Activated CD8-positive, alpha-beta memory T cell treated with anti-CD3 and anti-CD28 coated beads for 4 hours (primary cell): ENCODE data around the gene ZRANB3.

Experiments
- DNase-seq, 2 donors: peaks; one replicate each; pipeline ENCODE4 v3.0.0-alpha.2; 2020; ENCODE audit warnings: low read depth in 2 of 2

ZRANB3 gene

DNA sequence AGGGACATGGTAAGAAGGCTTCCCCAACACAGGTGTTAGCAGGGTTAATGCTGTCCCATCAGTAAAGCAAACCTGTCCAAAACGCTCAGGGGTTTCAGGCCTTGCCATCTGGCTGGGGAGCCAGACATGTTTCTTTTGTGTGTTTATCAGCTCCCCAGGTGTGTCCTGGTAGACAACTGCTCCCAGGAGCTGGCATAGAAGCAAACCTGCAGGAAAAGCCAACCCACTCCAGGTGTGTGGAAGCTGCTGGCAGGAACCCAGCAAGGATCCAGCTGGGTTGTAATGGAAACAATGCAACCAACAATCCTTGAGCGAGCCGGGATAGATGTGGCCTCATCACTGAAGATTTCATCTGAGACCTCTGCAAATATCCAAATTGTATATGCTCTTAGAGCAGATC lies 355.8 kb downstream of the ZRANB3 start:
- DNase-seq: no peak

DNA sequence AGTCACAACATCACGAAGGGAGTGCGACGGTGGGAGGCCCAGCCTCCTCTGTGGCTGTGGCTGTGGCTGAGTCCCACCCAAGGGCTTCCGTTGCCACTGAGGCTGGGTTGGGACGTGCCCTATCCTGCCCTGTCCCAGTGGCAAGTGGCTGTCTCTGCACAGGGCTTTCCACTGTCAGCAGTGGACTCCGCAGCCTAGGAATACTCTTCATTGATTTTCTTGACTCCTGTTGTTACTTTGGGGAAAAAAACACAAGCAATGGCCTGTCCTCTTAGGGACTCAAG lies 356.3 kb downstream of the ZRANB3 start:
- DNase-seq: no peak

DNA sequence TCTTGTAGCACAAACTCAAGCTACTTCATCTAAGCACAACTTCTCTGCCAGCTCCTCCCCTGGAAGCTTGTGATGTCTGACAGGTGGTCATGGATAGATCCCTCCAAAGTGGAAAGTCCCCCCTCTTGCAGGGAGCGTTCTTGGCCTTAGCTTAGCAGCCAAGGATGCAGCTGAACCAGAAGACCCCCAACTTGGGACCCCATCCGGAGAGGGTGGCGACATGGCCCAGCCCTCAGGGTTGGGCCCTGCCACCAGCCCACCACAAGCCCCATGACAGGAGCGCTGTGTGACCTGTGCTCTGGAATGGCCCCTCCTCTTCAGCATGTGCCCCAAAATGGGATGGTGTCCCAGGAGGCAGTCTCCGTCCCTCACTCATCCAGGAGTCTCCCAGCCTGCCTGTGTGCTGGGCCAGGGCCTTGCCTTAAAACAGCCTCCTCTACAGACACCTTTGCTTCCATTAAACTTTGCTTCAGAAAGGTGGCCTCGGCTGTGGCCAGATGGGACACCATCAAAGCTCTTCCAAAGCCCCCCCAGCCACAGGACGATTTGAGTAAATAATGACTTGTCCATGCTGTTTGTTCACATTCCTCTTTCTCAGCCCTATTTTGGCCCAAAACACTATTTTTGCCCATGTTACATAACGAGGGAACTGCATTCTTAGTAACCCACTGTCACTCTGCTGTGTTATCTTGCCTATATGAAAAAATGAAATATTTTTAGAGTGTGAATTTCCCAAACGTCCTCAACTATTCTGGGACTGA lies 356.8 kb downstream of the ZRANB3 start:
- no peak for DNase-seq

DNA sequence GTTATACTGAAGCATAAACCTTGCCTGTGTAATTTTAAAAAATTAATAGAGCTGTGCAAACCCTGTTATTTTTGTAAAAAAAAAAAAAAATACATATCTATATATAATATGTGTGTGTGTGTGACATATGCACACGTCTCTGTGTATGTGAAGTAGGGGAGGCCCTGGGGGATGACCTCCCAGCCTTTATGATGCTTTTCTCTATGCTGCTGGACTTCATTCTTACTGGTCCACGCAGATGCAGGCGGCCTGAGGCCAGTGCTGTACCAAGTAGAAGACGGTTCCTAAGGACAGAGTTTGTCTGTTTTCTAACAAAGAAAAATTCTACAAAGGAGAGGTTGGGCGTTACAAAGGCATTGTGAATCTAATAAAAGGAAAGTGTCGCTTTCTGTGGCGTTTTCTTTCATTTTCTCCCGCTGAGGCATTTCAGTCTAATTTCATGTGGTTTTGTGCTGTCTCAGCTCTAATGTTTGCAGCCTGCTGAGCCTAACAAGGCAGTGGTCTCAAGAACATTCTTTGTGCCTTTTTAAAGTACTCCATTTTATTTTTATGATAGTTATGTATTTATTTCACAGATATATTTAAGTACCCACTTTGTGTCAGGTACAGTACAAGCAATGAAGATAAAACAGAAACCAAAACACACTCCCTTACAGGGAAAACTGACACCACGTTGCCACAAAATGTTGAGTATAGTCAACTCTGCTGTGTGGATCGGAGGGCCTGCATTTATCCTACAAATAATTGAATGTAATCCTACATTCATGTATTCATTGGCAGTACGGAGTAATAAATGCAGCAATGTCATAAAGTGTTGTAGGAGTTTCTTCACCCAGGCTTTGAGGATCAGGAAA lies 360.9 kb downstream of the ZRANB3 start:
- no peak for DNase-seq

DNA sequence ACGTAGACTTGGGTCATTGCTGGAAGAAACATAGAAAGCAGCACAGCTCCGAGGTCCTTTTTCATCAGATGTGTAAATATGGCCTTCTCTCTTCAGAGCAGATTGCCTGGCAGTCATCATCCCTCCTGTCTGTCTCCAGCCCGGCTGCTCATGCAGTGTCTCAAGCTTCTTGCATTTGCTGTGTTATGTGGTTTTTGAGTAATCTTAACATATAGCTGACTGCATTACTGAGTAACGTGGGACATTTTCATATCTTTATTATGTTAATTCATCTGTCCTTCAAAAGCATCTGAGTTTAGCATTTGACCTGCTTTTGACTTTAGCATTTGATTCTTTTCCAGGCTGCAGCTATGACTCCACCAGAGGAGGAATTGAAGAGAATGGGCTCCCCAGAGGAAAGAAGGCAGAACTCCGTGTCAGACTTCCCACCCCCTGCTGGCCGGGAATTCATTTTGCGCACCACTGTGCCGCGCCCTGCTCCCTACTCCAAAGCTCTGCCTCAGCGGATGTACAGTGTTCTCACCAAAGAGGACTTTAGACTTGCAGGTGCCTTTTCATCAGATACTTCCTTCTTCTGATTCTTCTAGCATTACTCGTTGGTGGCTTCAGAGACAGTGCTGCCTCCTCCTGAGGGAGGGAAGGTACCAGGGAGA lies 362.7 kb downstream of the ZRANB3 start:
- DNase-seq: no peak

DNA sequence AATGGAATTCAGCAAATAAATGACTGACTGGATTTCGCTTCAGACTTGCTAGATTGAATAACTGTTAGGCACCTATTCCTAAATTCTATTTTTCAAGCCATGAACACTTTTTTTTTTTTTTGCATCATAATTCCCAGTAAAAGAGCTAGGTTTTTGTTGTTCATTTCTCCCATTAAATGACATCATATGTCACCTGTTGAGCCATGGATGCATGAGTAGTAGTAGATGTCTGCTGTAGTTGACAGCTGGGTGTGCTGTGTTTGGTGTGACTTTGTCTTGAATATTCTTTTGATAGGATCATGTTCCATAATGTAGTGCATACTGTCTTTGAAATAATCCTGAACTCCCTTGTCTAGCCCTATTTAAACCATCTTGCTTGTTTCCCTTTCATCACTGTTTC lies 363.7 kb downstream of the ZRANB3 start:
- no peak for DNase-seq

DNA sequence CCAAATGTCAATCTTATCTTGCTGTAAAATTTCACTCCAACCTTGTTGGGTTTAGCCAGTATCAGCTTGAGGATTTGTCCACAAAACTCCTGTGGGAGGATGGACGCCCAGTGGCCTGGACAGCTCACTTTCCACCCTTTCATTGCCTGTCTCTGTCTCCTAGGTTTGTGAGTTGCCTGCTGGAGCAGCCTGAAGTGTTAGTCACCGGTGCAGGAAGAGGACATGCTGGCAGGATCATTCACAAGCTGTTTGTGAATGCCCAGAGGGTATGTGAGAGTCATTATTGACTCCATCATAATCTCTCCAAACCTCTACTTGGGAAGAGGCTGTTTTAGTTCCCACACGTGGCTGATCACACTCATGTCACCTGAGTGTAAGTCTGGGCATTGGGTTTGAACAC lies 366.6 kb downstream of the ZRANB3 start:
- DNase-seq: no peak

DNA sequence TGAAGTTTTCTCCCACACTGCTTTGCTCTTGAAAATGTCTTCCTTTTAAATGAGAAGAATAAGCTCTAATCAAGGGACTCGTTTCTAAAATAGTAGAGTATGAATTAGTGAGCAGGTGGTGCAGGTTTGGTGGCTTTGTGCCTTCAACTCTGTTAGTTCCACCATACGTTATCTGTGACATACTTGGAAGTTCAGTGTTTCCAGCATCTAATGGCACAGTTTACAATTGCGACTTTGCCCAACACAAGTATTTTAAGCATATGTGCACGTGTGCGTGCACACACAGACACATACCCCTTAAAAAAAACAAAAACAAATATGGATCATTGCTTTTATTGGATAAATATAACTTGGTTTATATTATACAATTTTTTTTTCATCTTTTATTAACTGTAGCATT lies 367.1 kb downstream of the ZRANB3 start:
- DNase-seq: no peak

DNA sequence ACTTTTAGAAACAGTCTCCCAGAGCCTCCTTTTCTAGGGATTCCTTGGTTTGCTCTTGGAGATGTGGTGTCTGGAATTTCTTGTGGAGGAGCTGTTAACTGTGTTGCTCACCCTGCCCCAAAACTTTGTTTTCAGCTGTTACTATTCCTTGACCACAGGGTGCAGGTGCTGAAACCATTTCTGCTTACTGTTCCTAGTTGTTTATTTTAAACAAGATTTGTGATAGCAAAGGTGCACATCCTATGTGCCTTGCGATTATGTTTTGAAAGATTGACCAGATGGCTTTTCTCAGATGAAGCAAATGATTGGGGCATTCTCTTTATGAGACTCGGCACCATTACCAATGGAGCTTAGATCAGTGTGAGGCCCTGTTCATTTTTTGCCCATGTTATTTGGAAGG lies 367.7 kb downstream of the ZRANB3 start:
- no peak for DNase-seq

DNA sequence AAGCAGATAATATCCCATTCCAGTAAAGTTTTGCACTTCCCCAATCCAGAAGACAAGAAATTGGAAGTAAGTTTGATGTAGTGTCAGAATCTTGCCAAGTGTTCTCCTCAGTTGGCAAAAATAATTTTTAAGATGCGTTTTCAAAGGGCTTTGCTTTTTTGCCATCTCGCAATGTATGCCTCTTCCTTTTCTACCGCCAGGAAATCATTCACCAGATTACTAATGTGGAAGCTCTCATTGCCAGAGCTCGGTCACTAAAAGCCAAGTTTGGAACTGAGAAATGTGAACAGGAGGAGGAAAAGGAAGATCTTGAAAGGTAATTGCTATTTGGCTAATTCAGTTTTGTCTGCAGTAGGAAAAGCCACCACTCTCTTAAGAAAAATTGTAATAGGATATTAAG lies 368.2 kb downstream of the ZRANB3 start:
- DNase-seq: no peak

DNA sequence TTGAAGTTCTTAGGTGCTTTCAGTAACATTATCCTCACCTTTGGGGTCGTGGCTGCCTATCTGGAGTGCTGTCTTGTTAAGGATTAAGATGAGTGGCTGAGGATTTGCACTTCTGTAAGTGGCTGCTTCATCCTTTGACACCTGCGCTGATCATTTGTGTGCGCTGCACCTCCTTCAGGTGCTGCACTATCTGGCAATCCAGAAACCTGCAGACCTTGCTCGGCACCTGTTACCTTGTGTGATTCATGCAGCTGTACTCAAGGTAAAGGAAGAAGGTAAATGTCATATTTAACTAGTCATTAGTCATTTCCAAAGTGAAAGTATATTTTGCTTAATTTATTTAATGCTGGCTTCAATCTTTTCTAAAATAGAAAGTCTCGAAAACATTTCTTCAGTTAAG lies 368.6 kb downstream of the ZRANB3 start:
- DNase-seq: no peak

DNA sequence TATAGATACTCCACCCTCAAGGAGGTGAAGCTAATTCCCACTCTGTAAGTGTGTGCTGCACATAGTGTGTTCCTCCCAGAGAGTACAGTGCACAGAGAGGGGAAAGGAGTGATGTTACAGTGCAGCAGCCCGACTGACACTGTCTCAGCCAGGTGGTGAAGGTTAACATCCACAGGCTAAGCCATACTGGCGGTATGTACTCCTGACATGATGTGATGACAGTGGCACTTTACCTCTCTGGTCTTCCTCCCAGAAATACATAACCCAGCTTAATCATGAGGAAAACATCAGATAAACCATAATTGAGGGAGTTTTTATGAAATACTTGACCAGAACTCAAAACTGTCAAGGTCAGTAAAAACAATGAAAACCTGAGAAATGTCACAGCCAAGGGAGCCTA lies 371.8 kb downstream of the ZRANB3 start:
- no peak for DNase-seq

DNA sequence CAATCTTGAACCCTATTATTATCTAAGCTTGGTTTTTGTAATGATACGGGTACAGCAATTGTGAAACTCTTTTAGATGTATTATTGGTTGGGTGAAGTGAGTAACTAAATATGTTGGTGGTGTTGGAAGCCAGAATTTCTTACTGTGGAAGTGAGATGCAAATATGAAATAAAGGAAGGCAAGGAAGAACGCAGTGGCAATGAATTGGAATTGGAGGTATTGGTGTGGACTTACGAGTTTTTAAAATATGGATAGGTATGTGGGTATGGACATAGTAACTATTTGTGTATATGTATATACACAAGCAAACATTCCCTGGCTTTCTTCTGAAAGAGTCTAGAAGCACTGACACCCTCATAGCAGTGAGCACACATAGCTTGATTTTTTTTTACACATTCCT lies 373.2 kb downstream of the ZRANB3 start:
- DNase-seq: no peak

DNA sequence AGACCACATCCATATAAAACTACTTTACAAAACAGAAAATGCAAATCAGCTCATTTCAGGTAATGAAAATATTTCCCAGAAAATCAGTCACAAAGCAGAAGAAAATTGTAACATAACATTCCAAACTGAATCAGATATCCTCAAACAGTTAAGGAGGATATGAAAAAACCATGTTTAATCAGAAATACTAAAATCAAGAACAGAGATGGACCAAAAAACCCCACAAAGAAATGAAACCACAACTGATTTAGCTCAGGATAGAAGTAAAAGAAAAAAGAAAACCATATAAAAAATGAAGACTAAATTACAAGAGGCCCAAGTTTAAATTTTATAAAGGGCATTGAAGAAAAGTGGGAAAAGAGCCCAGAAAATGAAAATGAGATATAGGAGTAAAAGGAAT lies 376.1 kb downstream of the ZRANB3 start:
- DNase-seq: no peak

DNA sequence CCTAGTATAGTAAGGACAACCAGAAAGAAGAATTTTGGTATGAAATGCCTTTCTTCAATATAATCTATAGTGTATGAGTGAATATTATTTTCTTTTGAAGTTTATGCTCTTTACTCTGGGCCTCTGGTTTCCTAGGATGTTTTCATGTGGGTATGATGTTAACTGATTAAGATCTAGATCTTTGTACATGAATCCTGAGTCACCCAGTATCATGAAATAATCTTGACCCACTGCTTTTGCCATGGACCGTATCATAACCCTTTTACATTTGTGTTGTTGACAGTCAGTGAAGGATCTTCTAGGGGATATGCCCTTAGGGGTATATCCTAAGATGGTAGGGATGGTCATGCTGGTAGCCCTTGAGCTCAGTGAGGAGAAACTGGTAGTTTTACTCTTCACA lies 378.7 kb downstream of the ZRANB3 start:
- DNase-seq: no peak

DNA sequence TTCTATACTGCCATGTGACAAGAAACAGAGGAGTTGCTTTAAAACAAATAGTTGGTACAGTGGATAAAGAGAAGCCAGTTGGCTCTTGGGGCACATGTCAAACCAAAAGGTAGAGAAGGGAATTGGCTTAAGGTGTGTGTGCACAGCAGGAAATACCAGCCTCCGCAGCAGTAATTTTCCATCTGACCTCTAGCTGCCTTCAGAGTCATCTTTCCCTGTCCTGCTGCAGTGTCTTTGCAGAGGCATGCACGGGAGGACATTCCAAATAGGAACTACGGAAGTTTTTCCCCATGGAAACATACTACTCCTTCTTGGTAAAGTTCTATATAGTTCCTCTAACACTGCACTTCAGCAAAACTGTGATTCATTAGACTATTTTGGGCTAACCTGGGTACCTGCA lies 379.4 kb downstream of the ZRANB3 start:
- no peak for DNase-seq

DNA sequence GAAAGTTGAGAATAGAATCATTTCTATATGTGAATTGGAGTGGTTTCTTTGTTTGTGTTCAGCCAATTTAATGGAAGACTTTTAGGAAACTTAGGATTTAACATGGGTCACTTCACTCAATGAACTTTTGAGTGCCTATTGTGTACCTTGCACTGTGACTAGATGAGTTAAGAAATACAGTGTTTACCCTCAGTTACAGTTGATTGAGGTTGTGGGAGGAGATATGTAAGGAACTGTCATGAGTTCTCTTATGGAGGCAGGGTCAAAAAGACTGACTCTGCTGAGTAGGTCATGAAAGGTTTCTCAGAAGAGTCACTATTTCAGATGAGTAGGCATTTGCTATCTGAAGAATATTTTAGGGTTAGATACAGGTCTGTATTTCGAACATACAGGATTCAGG lies 380.3 kb downstream of the ZRANB3 start:
- no peak for DNase-seq

DNA sequence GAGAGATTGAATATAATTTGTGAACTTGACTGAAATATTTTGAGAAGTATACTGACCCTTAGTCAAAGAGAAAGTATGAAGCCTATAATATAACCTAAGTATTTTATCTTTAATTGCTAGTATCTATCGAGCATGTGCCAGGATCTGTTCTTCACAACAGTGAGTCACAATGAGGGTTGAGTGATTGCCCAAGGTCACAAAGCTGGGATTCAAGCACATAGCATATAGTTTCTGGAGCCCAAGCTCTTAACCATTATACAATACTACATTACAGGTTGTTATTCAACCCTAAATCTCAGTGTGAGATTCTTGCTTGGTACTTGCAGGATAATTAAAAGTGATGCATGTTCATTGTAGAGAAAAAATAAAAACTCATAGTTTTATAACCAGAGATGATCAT lies 381.8 kb downstream of the ZRANB3 start:
- DNase-seq: no peak

DNA sequence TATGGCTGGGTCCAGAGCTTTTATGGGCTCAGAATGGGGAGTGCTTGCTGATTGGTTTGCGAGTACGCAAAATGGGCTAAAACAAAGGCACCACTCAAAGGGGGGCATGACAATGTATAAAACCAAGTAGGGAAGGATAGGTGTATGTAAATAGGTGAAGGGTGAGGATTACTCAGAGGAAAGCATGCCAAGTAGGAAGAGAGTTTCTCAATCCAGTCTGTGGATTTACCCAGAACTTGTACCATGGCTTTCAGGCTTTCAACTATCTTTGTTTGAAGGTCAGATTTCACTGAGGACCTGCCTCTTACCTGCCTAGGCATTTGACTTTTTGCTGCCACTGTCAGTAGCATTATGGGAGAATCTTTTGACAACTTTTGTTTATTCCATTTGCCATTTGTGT lies 386.7 kb downstream of the ZRANB3 start:
- DNase-seq: no peak

DNA sequence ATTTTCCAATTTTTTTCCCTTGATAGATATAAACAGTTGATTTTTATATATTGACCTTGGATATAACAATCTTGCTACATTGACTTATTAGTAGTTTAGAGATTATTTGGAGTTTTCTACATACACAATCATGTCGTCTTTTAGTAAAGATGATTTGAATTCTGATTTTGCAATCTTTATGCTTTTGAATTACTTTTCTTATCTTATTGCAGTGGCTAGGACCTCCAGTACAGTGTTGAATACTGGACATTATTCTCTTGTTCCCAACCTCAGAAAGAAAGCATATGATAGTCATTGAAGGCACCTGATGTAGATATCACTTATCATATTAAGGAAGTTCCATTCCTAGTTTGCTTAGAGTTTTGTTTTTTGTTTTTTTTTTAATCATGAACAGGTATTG lies 388.7 kb downstream of the ZRANB3 start:
- no peak for DNase-seq

DNA sequence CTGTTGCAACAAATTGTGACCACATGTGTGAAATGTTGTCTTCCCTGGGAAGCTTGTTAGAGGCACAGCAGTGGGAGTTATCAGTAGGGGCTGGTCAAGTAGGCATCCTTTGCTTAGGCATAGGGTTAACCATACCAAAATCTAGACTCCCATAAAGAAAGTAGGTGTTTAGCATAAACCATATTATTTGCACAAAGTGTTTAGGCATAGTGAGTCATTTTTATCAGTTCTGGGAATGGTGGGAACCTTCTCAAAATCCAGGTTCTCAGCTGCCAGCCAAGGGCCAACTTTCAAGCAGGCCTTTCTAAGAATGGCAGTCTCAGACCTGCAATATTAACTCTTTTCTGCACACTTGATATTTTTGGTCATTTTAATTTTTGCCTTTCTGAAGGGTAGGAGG lies 390.4 kb downstream of the ZRANB3 start:
- no peak for DNase-seq

DNA sequence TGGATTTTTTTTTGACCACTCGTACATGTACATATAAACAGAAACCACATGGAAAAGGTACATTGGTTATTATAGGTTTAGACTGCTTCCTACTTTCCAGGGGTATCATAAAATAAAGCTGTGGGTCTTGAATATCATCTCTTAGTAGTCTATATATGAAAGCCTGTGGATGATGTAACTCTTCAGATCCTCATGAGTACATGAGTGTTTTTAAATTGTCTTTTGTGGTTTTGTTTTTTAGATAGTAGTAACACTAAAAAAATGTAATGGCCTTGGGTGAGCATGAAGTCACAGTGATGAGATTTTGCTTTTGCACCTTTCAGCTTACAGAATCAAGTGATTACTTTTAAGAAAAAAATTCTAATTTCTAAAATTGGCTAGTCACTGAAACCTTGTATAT lies 398.7 kb downstream of the ZRANB3 start:
- no peak for DNase-seq

DNA sequence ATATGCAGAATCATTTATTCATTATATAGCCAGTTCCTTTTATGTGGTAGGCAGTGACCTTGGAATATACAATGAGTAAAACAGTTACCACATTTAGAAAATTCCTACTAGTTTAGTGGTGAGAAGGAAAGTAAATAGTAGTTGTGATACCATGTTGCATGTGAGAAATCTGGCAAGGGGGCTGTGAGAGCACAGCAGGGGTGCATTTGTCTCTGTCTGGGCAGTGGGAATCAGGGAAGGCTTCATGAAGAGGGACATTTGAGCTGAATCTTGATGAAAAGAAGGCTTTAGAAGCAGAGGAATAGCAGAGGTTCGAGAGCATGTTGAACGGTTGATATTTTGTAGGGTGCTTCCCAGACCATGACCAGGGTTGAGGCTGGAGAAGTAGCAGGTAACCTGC lies 400.3 kb downstream of the ZRANB3 start:
- DNase-seq: no peak
